H9 (cell line): Measurements from ENCODE around the gene RAB27B. TPM values are rescaled to one million over a fixed set of nuclear protein-coding genes. Genes with fewer than 3 reads are reported as not detected.

Source experiments
- DNase-seq: peaks from one replicate; pipeline ENCODE4 v3.0.0-alpha.2; 2017
- H2AFZ ChIP-seq: one replicate; pipeline ENCODE4 v1.6.1; 2013; ENCODE audit warnings: mild to moderate bottlenecking, low read length, control low read depth, moderate library complexity
- H2AK5ac ChIP-seq: 2 replicates; pipeline ENCODE4 v1.6.1; 2013; ENCODE audit warnings: low read length, control low read depth, mixed read lengths; ENCODE audit not compliant: insufficient read length
- H2BK120ac ChIP-seq: one replicate; pipeline ENCODE4 v1.6.1; 2013; ENCODE audit warnings: low read depth, mild to moderate bottlenecking, low read length, control low read depth, inconsistent platforms; ENCODE audit not compliant: poor library complexity, severe bottlenecking
- H2BK12ac ChIP-seq: 2 replicates; pipeline ENCODE4 v1.6.1; 2013; ENCODE audit warnings: low read length, control low read depth, mixed read lengths, low read depth; ENCODE audit not compliant: insufficient read length
- H2BK15ac ChIP-seq: 2 replicates; pipeline ENCODE4 v1.6.1; 2013; ENCODE audit warnings: low read depth, low read length, control low read depth
- H2BK20ac ChIP-seq: one replicate; pipeline ENCODE4 v1.6.1; 2013; ENCODE audit warnings: low read depth, mild to moderate bottlenecking, low read length, control low read depth, inconsistent platforms; ENCODE audit not compliant: poor library complexity, severe bottlenecking
- H2BK5ac ChIP-seq: 2 replicates; pipeline ENCODE4 v1.6.1; 2013; ENCODE audit warnings: low read length, control low read depth, mixed read lengths; ENCODE audit not compliant: insufficient read length
- H3K14ac ChIP-seq: 2 replicates; pipeline ENCODE4 v1.6.1; 2013; ENCODE audit warnings: low read length, control low read depth; ENCODE audit not compliant: insufficient read depth
- H3K18ac ChIP-seq: 2 replicates; pipeline ENCODE4 v1.6.1; 2013; ENCODE audit warnings: low read depth, mild to moderate bottlenecking, mixed read lengths, low read length, control low read depth; ENCODE audit not compliant: insufficient read length
- H3K23ac ChIP-seq: 2 replicates; pipeline ENCODE4 v1.6.1; 2013; ENCODE audit warnings: low read length, control low read depth, mixed read lengths, low read depth; ENCODE audit not compliant: insufficient read length
- H3K23me2 ChIP-seq: 2 replicates; pipeline ENCODE4 v1.6.1; 2013; ENCODE audit warnings: low read depth, mild to moderate bottlenecking, mixed read lengths, low read length, control low read depth; ENCODE audit not compliant: insufficient read length, poor library complexity, severe bottlenecking
- H3K27ac ChIP-seq: 2 replicates; pipeline ENCODE4 v1.5.1; 2013; ENCODE audit warnings: low read length, control low read depth, mixed read lengths, low read depth; ENCODE audit not compliant: insufficient read length
- H3K27me3 ChIP-seq: 2 replicates; pipeline ENCODE4 v1.6.1; 2013; ENCODE audit warnings: low read length, control low read depth, inconsistent platforms; ENCODE audit not compliant: insufficient read depth
- H3K4ac ChIP-seq: 2 replicates; pipeline ENCODE4 v1.6.1; 2013; ENCODE audit warnings: low read depth, mild to moderate bottlenecking, control low read depth, inconsistent platforms, low read length, moderate library complexity
- H3K4me1 ChIP-seq: 2 replicates; pipeline ENCODE4 v1.6.1; 2013; ENCODE audit warnings: low read length, control low read depth, inconsistent platforms; ENCODE audit not compliant: insufficient read depth
- H3K4me2 ChIP-seq: 2 replicates; pipeline ENCODE4 v1.6.1; 2013; ENCODE audit warnings: low read length, control low read depth, mixed read lengths; ENCODE audit not compliant: insufficient read length, insufficient read depth
- H3K56ac ChIP-seq: 2 replicates; pipeline ENCODE4 v1.6.1; 2013; ENCODE audit warnings: low read depth, mild to moderate bottlenecking, mixed read lengths, low read length, control low read depth; ENCODE audit not compliant: insufficient read length
- H3K79me1 ChIP-seq: 2 replicates; pipeline ENCODE4 v1.6.1; 2013; ENCODE audit warnings: low read depth, mild to moderate bottlenecking, moderate library complexity, low read length, control low read depth, inconsistent platforms; ENCODE audit not compliant: insufficient read depth, poor library complexity, severe bottlenecking
- H3K79me2 ChIP-seq: 2 replicates; pipeline ENCODE4 v1.6.1; 2013; ENCODE audit warnings: low read length, control low read depth, inconsistent platforms; ENCODE audit not compliant: insufficient read depth
- H3K9ac ChIP-seq: 2 replicates; pipeline ENCODE4 v1.6.1; 2013; ENCODE audit warnings: low read length, control low read depth, mixed read lengths; ENCODE audit not compliant: insufficient read length; ENCODE audit errors: extremely low read depth
- H3K9me3 ChIP-seq: one replicate; pipeline ENCODE4 v1.6.1; 2013; ENCODE audit warnings: low read depth, low read length, inconsistent platforms; ENCODE audit not compliant: control insufficient read depth
- H3T11ph ChIP-seq: one replicate; pipeline ENCODE4 v1.6.1; 2013; ENCODE audit warnings: mild to moderate bottlenecking, low read length, control low read depth, inconsistent platforms
- H4K20me1 ChIP-seq: one replicate; pipeline ENCODE4 v1.6.1; 2013; ENCODE audit not compliant: control insufficient read depth, insufficient read length, insufficient read depth
- H4K5ac ChIP-seq: 2 replicates; pipeline ENCODE4 v1.6.1; 2013; ENCODE audit warnings: low read depth, mild to moderate bottlenecking, mixed read lengths, low read length, control low read depth; ENCODE audit not compliant: insufficient read length
- H4K8ac ChIP-seq: replicated peaks from 2 replicates; pipeline ENCODE4 v1.6.1; 2013; ENCODE audit warnings: low read length, control low read depth, mixed read lengths, low read depth; ENCODE audit not compliant: insufficient read length
- H4K91ac ChIP-seq: 2 replicates; pipeline ENCODE4 v1.6.1; 2013; ENCODE audit warnings: low read depth, mild to moderate bottlenecking, moderate library complexity, mixed read lengths, low read length, control low read depth; ENCODE audit not compliant: insufficient read length
- H3K27ac Mint-ChIP-seq, 3 experiments: 2 replicates in 2 of 3; 3 replicates in 1 of 3; pipeline ENCODE4 v1.8.0; 2020 to 2021; ENCODE audit warnings: mixed read lengths in 3 of 3, mild to moderate bottlenecking in 1 of 3, moderate library complexity in 1 of 3
- H3K27me3 Mint-ChIP-seq: 2 replicates; pipeline ENCODE4 v1.8.0; 2021; ENCODE audit warnings: low read depth, mild to moderate bottlenecking, moderate library complexity, mixed read lengths
- H3K36me3 Mint-ChIP-seq, 3 experiments: 2 replicates in 2 of 3; 3 replicates in 1 of 3; pipeline ENCODE4 v1.8.0; 2020 to 2021; ENCODE audit warnings: low read depth in 3 of 3, mixed read lengths in 3 of 3; ENCODE audit not compliant: insufficient read depth in 1 of 3
- H3K4me1 Mint-ChIP-seq, 2 experiments: 2 replicates each; pipeline ENCODE4 v1.8.0; 2020; ENCODE audit warnings: mixed read lengths in 2 of 2
- H3K4me3 Mint-ChIP-seq, 2 experiments: 2 replicates in 1 of 2; 3 replicates in 1 of 2; pipeline ENCODE4 v1.8.0; 2020 to 2021; ENCODE audit warnings: mild to moderate bottlenecking in 2 of 2, mixed read lengths in 2 of 2, moderate library complexity in 1 of 2
- H3K9me3 Mint-ChIP-seq, 2 experiments: 2 replicates in 1 of 2; 3 replicates in 1 of 2; pipeline ENCODE4 v1.8.0; 2020; ENCODE audit warnings: mild to moderate bottlenecking in 2 of 2, mixed read lengths in 2 of 2, moderate library complexity in 1 of 2
- WGBS: extraction: QIAGEN DNeasy Blood & Tissue Kit; methylation state at CpG from one replicate; pipeline ENCODE4 v1.1.7; 2013; ENCODE audit warnings: missing lambda C conversion rate, low lambda C conversion rate, mixed read lengths; ENCODE audit not compliant: insufficient read length; ENCODE audit errors: extremely low coverage; 5-methylcytosine and 5-hydroxymethylcytosine counted together
- total RNA-seq: library from RNA; stranded (reverse); gene quantifications from 2 replicates; pipeline ENCODE4 v1.2.1, GENCODE V29; 2021
- TF ChIP-seq, protein P1 (sequence below): fragments of 200-600 bp; sonication (generic); conservative IDR thresholded peaks from 3 replicates; pipeline ENCODE4 v1.8.0; 2021; ENCODE audit warnings: antibody characterized with exemption, mild to moderate bottlenecking

RAB27B gene
- total RNA-seq, 1 experiment from 2014 or later: 0.15 TPM

DNA sequence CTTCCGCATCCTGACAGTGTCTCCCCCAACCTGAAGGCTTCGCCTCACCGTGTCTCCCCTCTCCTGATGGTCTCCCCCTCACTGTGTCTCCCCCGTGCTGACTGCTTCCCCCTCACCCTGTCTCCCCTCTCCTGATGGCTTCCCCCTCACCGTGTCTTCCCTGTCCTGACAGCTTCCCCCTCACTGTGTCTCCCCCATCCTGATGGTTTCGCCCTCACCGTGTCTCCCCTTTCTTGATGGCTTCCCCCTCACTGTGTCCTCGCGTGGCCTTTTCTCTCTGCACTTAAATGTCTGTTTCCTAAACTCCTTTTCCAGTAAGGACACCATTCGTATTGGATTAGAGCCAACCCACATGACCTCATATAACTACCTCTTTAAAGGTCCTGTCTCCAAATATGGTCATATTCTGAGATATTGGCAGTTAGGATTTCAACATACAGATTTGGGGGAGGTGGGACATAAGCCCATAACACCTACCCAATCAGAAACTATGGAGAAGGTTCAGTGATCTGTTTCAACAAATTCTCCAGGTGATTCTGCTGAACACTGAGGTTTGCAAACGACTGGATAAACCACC lies 47.9 kb upstream of the RAB27B start:
- Mint-ChIP-seq H3K27ac (no peak overlapping the region; a peak in 1 of 7 replicates), H3K4me1 (no peaks in the 10 kb centered on the region), H3K36me3 (no peaks in the 10 kb centered on the region), H3K9me3 (peaks cover 0 to 2% of the 10 kb centered on the region in 2 experiments; a peak in 1 of 5 replicates), H3K4me3 (no peak overlapping the region), H3K27me3 (no peaks in the 10 kb centered on the region)
- no peaks in the 10 kb centered on the region for H4K20me1 ChIP-seq
- no peak overlapping the region for H2AK5ac ChIP-seq
- H3K23me2 ChIP-seq: no peaks in the 10 kb centered on the region
- H4K5ac ChIP-seq: no peak overlapping the region
- no peak overlapping the region for H2BK5ac ChIP-seq
- no peak overlapping the region for H2BK20ac ChIP-seq
- no peaks in the 10 kb centered on the region for H3K79me1 ChIP-seq
- H3K23ac ChIP-seq: no peak overlapping the region
- H4K8ac ChIP-seq: no peak overlapping the region
- H3K9me3 ChIP-seq: no peaks in the 10 kb centered on the region
- H2BK15ac ChIP-seq: no peak overlapping the region
- no peak overlapping the region for H3K14ac ChIP-seq
- no peak overlapping the region for H3K27ac ChIP-seq
- no peaks in the 10 kb centered on the region; the same call in 1 of the 2 replicates for H3K27me3 ChIP-seq
- H2BK12ac ChIP-seq: no peak overlapping the region
- H3K18ac ChIP-seq: no peak overlapping the region
- no peak overlapping the region for H4K91ac ChIP-seq
- H3K9ac ChIP-seq: no peak overlapping the region
- no peak overlapping the region for H3K4ac ChIP-seq
- no CpG with 5 or more reads among the region's 11 CpGs for WGBS
- H3K56ac ChIP-seq: no peak overlapping the region
- no peaks in the 10 kb centered on the region for H3K79me2 ChIP-seq
- no peak overlapping the region for H2AFZ ChIP-seq
- H3T11ph ChIP-seq: no peak overlapping the region
- H3K4me1 ChIP-seq: no peaks in the 10 kb centered on the region
- DNase-seq: no peak
- no peak overlapping the region for H3K4me2 ChIP-seq
- no peak overlapping the region for H2BK120ac ChIP-seq
- TF ChIP-seq, protein P1, sequence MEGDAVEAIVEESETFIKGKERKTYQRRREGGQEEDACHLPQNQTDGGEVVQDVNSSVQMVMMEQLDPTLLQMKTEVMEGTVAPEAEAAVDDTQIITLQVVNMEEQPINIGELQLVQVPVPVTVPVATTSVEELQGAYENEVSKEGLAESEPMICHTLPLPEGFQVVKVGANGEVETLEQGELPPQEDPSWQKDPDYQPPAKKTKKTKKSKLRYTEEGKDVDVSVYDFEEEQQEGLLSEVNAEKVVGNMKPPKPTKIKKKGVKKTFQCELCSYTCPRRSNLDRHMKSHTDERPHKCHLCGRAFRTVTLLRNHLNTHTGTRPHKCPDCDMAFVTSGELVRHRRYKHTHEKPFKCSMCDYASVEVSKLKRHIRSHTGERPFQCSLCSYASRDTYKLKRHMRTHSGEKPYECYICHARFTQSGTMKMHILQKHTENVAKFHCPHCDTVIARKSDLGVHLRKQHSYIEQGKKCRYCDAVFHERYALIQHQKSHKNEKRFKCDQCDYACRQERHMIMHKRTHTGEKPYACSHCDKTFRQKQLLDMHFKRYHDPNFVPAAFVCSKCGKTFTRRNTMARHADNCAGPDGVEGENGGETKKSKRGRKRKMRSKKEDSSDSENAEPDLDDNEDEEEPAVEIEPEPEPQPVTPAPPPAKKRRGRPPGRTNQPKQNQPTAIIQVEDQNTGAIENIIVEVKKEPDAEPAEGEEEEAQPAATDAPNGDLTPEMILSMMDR: no peak
